ENCODE results near the gene USP53. TPM values are rescaled to one million over a fixed set of nuclear protein-coding genes. Genes with fewer than 3 reads are reported as not detected.

Gene USP53
- total RNA-seq, 1 experiment from 2014 or later: 20.1 TPM

DNA sequence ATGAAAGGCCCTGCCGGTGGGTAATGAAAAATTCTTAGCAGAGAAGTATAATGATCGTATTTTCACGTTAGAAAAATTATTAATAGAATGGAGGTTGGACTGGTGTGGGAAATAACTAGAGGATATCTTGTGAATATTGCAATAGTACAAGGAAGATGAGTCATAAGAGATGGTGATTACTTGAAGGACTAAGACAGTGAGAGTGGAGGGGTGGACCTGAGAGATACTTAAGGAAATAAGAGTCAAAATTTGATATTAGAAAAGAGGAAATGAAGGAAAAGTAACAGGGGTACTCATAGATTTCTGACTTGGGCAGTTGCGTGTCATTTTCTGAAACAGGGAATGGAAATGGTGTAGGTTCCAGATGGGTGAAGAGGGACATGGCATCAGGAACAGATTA is 1.7 kb upstream of the USP53 start (continued):
- TF ChIP-seq, protein P1, sequence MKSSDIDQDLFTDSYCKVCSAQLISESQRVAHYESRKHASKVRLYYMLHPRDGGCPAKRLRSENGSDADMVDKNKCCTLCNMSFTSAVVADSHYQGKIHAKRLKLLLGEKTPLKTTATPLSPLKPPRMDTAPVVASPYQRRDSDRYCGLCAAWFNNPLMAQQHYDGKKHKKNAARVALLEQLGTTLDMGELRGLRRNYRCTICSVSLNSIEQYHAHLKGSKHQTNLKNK (CRISPR knock-in tag; IDR thresholded peaks at IDR 0.05): no peak
- TF ChIP-seq NFYB (CRISPR knock-in tag; conservative IDR thresholded peaks at IDR 0.05; ENCODE audit: low read depth): no peak
- TF ChIP-seq HMGA2 (CRISPR knock-in tag; IDR thresholded peaks at IDR 0.05): no peak
- no peak for TF ChIP-seq NR1H2 (CRISPR knock-in tag; IDR thresholded peaks at IDR 0.05)
- TF ChIP-seq, protein P2, sequence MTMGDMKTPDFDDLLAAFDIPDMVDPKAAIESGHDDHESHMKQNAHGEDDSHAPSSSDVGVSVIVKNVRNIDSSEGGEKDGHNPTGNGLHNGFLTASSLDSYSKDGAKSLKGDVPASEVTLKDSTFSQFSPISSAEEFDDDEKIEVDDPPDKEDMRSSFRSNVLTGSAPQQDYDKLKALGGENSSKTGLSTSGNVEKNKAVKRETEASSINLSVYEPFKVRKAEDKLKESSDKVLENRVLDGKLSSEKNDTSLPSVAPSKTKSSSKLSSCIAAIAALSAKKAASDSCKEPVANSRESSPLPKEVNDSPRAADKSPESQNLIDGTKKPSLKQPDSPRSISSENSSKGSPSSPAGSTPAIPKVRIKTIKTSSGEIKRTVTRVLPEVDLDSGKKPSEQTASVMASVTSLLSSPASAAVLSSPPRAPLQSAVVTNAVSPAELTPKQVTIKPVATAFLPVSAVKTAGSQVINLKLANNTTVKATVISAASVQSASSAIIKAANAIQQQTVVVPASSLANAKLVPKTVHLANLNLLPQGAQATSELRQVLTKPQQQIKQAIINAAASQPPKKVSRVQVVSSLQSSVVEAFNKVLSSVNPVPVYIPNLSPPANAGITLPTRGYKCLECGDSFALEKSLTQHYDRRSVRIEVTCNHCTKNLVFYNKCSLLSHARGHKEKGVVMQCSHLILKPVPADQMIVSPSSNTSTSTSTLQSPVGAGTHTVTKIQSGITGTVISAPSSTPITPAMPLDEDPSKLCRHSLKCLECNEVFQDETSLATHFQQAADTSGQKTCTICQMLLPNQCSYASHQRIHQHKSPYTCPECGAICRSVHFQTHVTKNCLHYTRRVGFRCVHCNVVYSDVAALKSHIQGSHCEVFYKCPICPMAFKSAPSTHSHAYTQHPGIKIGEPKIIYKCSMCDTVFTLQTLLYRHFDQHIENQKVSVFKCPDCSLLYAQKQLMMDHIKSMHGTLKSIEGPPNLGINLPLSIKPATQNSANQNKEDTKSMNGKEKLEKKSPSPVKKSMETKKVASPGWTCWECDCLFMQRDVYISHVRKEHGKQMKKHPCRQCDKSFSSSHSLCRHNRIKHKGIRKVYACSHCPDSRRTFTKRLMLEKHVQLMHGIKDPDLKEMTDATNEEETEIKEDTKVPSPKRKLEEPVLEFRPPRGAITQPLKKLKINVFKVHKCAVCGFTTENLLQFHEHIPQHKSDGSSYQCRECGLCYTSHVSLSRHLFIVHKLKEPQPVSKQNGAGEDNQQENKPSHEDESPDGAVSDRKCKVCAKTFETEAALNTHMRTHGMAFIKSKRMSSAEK (CRISPR knock-in tag; IDR thresholded peaks at IDR 0.05; ENCODE audit: borderline replicate concordance): no peak
- TF ChIP-seq MXD4 (CRISPR knock-in tag; IDR thresholded peaks at IDR 0.05; ENCODE audit: borderline replicate concordance): no peak
- no peak for TF ChIP-seq ZNF423 (CRISPR knock-in tag; IDR thresholded peaks at IDR 0.05)
- TF ChIP-seq IRF2 (CRISPR knock-in tag; IDR thresholded peaks at IDR 0.05; ENCODE audit: borderline replicate concordance, low read depth): no peak
- TF ChIP-seq TEAD1 (CRISPR knock-in tag; IDR thresholded peaks at IDR 0.05): no peak
- TF ChIP-seq NR3C1 (CRISPR knock-in tag; conservative IDR thresholded peaks at IDR 0.05; ENCODE audit: low read depth): no peak

DNA sequence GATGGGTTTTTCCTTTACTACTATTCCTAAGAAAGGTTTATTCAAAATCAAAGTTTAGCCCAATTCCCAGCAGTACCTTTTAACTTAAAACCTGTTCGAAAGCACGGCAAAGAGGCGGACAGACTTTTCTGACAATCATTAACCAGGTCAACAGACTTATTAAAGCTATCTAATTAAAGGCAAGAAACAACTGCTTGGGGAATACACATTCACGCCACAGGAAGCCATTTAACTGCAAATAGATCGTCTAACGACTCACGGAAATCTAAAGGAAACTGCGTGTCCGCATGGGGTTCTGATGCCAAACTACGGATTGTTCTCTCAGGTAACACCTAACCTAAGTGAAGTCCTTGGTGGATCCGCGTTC is 663 bp upstream of the USP53 start:
- Mint-ChIP-seq H3K4me1 (peaks cover 32% of the 10 kb centered on the region), H3K27me3 (ENCODE audit: low read depth) (peaks cover 8% of the 10 kb centered on the region), H3K27ac (peak overlapping the region; percentile 99), H3K4me3 (peak overlapping the region; percentile 93), H3K9me3 (no peaks in the 10 kb centered on the region), H3K36me3 (no peaks in the 10 kb centered on the region)
- DNase-seq (ENCODE audit: low spot score) (no peak), ATAC-seq (peak; percentile 13)
- ChIA-PET POLR2A (interaction anchor here (0.6 to 2.6 kb wide), 5 partner anchors 13 to 172 kb away, joined by 3 to 15 read pairs (median 5); a partner anchor contains a TSS), CTCF (interaction anchor here (1.2 to 2.3 kb wide), 4 partner anchors 43 to 174 kb away, joined by 3 to 16 read pairs (median 8); a partner anchor contains a TSS)
- TF ChIP-seq TEAD1 (CRISPR knock-in tag; IDR thresholded peaks at IDR 0.05) (peak; percentile 67; the same call in 1 of the 2 replicates), RELA (CRISPR knock-in tag; IDR thresholded peaks at IDR 0.05; ENCODE audit: borderline replicate concordance) (no peak)

DNA sequence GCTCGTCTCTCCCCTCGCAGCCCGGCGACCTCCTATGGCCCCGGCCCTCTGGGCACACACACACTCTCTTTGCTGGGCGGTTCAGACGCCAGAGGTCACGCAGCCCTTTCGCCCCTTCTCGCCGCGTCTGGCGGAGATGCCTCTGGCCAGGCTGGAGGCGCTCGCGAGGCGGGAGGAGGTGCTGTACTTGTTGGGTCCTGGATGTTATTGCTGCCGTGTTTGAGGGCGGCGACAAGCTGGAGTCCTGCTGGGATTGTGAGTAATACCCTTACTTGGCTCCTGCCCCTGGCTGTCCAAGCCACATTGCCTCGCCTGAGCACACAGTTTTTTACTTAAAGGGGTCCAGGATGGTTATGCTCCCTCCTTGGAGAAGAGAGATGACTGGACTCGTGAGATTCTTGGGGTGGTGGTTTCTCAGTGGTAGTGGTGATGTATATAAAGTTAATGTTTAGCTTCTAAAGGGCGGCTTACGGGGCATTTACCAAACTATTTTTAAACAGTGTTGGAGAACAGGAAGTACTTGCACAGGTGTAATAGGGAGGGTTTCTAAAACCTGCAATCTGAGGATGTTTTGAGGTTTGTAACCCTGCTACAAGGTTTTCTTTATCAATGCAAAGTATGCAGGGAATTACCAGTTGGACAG is 572 bp downstream of the USP53 start:
- DNase-seq (ENCODE audit: low spot score): peak; percentile 86
- ChIA-PET POLR2A (interaction anchor here (0.6 to 2.6 kb wide), 9 partner anchors 9 to 528 kb away, joined by 3 to 15 read pairs (median 4); partner anchors contain the start of gene METTL14), CTCF (interaction anchor here (0.8 to 2.3 kb wide), 5 partner anchors 42 to 179 kb away, joined by 4 to 16 read pairs (median 6); a partner anchor contains a TSS)
- Mint-ChIP-seq H3K27me3 (ENCODE audit: low read depth) (peaks cover 8% of the 10 kb centered on the region), H3K36me3 (peaks cover 10% of the 10 kb centered on the region), H3K4me1 (peaks cover 30% of the 10 kb centered on the region), H3K27ac (peak overlapping the region; percentile 99), H3K9me3 (no peaks in the 10 kb centered on the region), H3K4me3 (peak overlapping the region; percentile 93)
- peak; percentile 62 for ATAC-seq
- TF ChIP-seq, protein P3, sequence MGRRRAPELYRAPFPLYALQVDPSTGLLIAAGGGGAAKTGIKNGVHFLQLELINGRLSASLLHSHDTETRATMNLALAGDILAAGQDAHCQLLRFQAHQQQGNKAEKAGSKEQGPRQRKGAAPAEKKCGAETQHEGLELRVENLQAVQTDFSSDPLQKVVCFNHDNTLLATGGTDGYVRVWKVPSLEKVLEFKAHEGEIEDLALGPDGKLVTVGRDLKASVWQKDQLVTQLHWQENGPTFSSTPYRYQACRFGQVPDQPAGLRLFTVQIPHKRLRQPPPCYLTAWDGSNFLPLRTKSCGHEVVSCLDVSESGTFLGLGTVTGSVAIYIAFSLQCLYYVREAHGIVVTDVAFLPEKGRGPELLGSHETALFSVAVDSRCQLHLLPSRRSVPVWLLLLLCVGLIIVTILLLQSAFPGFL (CRISPR knock-in tag; IDR thresholded peaks at IDR 0.05; ENCODE audit: borderline replicate concordance): no peak
- TF ChIP-seq FOXJ3 (CRISPR knock-in tag; IDR thresholded peaks at IDR 0.05; ENCODE audit: borderline replicate concordance): no peak
- TF ChIP-seq, protein P4, sequence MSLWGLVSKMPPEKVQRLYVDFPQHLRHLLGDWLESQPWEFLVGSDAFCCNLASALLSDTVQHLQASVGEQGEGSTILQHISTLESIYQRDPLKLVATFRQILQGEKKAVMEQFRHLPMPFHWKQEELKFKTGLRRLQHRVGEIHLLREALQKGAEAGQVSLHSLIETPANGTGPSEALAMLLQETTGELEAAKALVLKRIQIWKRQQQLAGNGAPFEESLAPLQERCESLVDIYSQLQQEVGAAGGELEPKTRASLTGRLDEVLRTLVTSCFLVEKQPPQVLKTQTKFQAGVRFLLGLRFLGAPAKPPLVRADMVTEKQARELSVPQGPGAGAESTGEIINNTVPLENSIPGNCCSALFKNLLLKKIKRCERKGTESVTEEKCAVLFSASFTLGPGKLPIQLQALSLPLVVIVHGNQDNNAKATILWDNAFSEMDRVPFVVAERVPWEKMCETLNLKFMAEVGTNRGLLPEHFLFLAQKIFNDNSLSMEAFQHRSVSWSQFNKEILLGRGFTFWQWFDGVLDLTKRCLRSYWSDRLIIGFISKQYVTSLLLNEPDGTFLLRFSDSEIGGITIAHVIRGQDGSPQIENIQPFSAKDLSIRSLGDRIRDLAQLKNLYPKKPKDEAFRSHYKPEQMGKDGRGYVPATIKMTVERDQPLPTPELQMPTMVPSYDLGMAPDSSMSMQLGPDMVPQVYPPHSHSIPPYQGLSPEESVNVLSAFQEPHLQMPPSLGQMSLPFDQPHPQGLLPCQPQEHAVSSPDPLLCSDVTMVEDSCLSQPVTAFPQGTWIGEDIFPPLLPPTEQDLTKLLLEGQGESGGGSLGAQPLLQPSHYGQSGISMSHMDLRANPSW (CRISPR knock-in tag; conservative IDR thresholded peaks at IDR 0.05; ENCODE audit: low read depth): no peak
- TF ChIP-seq TEAD4 (CRISPR knock-in tag; IDR thresholded peaks at IDR 0.05): no peak
- TF ChIP-seq TCF7 (CRISPR knock-in tag; IDR thresholded peaks at IDR 0.05; ENCODE audit: low read depth): no peak
- TF ChIP-seq, protein P5, sequence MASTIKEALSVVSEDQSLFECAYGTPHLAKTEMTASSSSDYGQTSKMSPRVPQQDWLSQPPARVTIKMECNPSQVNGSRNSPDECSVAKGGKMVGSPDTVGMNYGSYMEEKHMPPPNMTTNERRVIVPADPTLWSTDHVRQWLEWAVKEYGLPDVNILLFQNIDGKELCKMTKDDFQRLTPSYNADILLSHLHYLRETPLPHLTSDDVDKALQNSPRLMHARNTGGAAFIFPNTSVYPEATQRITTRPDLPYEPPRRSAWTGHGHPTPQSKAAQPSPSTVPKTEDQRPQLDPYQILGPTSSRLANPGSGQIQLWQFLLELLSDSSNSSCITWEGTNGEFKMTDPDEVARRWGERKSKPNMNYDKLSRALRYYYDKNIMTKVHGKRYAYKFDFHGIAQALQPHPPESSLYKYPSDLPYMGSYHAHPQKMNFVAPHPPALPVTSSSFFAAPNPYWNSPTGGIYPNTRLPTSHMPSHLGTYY (CRISPR knock-in tag; IDR thresholded peaks at IDR 0.05): no peak
- TF ChIP-seq, protein P6, sequence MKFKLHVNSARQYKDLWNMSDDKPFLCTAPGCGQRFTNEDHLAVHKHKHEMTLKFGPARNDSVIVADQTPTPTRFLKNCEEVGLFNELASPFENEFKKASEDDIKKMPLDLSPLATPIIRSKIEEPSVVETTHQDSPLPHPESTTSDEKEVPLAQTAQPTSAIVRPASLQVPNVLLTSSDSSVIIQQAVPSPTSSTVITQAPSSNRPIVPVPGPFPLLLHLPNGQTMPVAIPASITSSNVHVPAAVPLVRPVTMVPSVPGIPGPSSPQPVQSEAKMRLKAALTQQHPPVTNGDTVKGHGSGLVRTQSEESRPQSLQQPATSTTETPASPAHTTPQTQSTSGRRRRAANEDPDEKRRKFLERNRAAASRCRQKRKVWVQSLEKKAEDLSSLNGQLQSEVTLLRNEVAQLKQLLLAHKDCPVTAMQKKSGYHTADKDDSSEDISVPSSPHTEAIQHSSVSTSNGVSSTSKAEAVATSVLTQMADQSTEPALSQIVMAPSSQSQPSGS (CRISPR knock-in tag; IDR thresholded peaks at IDR 0.05; ENCODE audit: borderline replicate concordance, low read depth): no peak
- no peak for TF ChIP-seq ZNF423 (CRISPR knock-in tag; IDR thresholded peaks at IDR 0.05)
- no peak for TF ChIP-seq ETV6 (CRISPR knock-in tag; IDR thresholded peaks at IDR 0.05)
- no peak for TF ChIP-seq GTF2I (CRISPR knock-in tag; conservative IDR thresholded peaks at IDR 0.05)
- peak; percentile 14; the same call in 1 of the 2 replicates for TF ChIP-seq TEAD1 (CRISPR knock-in tag; IDR thresholded peaks at IDR 0.05)
- TF ChIP-seq JUN (CRISPR knock-in tag; IDR thresholded peaks at IDR 0.05): no peak
